Smooth muscle cell (in vitro differentiated cells): Measurements from ENCODE around the gene COL4A4. TPM values are rescaled to one million over a fixed set of nuclear protein-coding genes. Genes with fewer than 3 reads are reported as not detected.

ENCODE experiments used
- DNase-seq: peaks from one replicate; lab custom pipeline; 2025; ENCODE audit not compliant: unreplicated experiment; lab: John Stamatoyannopoulos, UW
- H2AFZ ChIP-seq: fragments of 200-600 bp; sonication (generic); 2 replicates; pipeline ENCODE4 v1.6.0; 2016; ENCODE audit warnings: antibody characterized with exemption, low read depth, mild to moderate bottlenecking
- H3F3A ChIP-seq: fragments of 200-600 bp; sonication (generic); 2 replicates; pipeline ENCODE4 v1.6.0; 2017; ENCODE audit warnings: antibody characterized with exemption, low read depth
- H3K27ac ChIP-seq: fragments of 200-600 bp; sonication (generic); 2 replicates; pipeline ENCODE4 v1.5.1; 2016; ENCODE audit warnings: low read depth, mild to moderate bottlenecking
- H3K27me3 ChIP-seq: fragments of 200-600 bp; sonication (generic); 2 replicates; pipeline ENCODE4 v1.6.1; 2016; ENCODE audit warnings: low read depth, mild to moderate bottlenecking
- H3K36me3 ChIP-seq: fragments of 200-600 bp; sonication (generic); 2 replicates; pipeline ENCODE4 v1.5.1; 2016; ENCODE audit warnings: low read depth
- H3K4me1 ChIP-seq: fragments of 200-600 bp; sonication (generic); 2 replicates; pipeline ENCODE4 v1.5.1; 2016; ENCODE audit warnings: low read depth
- H3K4me2 ChIP-seq: fragments of 200-600 bp; sonication (generic); 2 replicates; pipeline ENCODE4 v1.6.0; 2016; ENCODE audit warnings: mild to moderate bottlenecking
- H3K4me3 ChIP-seq: fragments of 200-600 bp; sonication (generic); 2 replicates; pipeline ENCODE4 v1.5.1; 2016; ENCODE audit warnings: mild to moderate bottlenecking
- H3K79me2 ChIP-seq: fragments of 200-600 bp; sonication (generic); 2 replicates; pipeline ENCODE4 v1.6.0; 2016; ENCODE audit warnings: low read depth, mild to moderate bottlenecking
- H3K9ac ChIP-seq: fragments of 200-600 bp; sonication (generic); 2 replicates; pipeline ENCODE4 v1.6.0; 2016; ENCODE audit warnings: low read depth
- H3K9me3 ChIP-seq: fragments of 200-600 bp; sonication (generic); replicated peaks from 2 replicates; pipeline ENCODE4 v1.5.1; 2016; ENCODE audit warnings: low read depth
- H4K20me1 ChIP-seq: fragments of 200-600 bp; sonication (generic); 2 replicates; pipeline ENCODE4 v1.6.0; 2016; ENCODE audit warnings: low read depth
- CTCF ChIP-seq: fragments of 200-600 bp; sonication (generic); IDR thresholded peaks from 2 replicates; pipeline ENCODE4 v1.5.1; 2017; ENCODE audit warnings: borderline replicate concordance, mild to moderate bottlenecking, antibody characterized with exemption; ENCODE audit not compliant: insufficient read depth, poor library complexity, severe bottlenecking
- WGBS: methylation state at CpG from one replicate; pipeline ENCODE4 v1.1.7; 2016; ENCODE audit warnings: low lambda C conversion rate; 5-methylcytosine and 5-hydroxymethylcytosine counted together
- polyA plus RNA-seq: library from polyadenylated mRNA; unstranded; fragments of >200 nt; fragmentation: Nextera tagmentation; extraction: Ambion mirVana; gene quantifications from 2 replicates; pipeline ENCODE4 v1.2.1, GENCODE V29; 2016
- total RNA-seq: library from RNA; depleted of rRNA; stranded (reverse); fragments of >200 nt; gene quantifications from 2 replicates; pipeline ENCODE4 v1.2.3, GENCODE V29; 2014

COL4A4 gene
- total and polyA plus RNA-seq, 2 experiments from 2014 or later, result under 0.01 to 0.05 TPM

GRCh38 chr2:227205701-227206100 lies 41.7 kb upstream of the COL4A4 start:
- peaks cover 18% of the 10 kb centered on the region for H3K4me1 ChIP-seq
- H4K20me1 ChIP-seq, result no peaks in the 10 kb centered on the region
- TF ChIP-seq CTCF, result no peak
- no peaks in the 10 kb centered on the region for H3F3A ChIP-seq
- no peak overlapping the region for H2AFZ ChIP-seq
- H3K27me3 ChIP-seq, result no peaks in the 10 kb centered on the region
- DNase-seq, result no peak
- no peaks in the 10 kb centered on the region for H3K79me2 ChIP-seq
- no peak overlapping the region for H3K4me2 ChIP-seq
- no peak overlapping the region for H3K4me3 ChIP-seq
- no peaks in the 10 kb centered on the region for H3K9me3 ChIP-seq
- 77% methylated on average over 4 of the region's 4 CpGs for WGBS
- H3K27ac ChIP-seq, result no peak overlapping the region
- H3K36me3 ChIP-seq, result no peaks in the 10 kb centered on the region
- H3K9ac ChIP-seq, result no peak overlapping the region

GRCh38 chr2:227204452-227204851 lies 40.4 kb upstream of the COL4A4 start:
- Histone ChIP-seq H3K4me3 (no peak overlapping the region), H3K79me2 (no peaks in the 10 kb centered on the region), H2AFZ (no peak overlapping the region), H3K27me3 (no peaks in the 10 kb centered on the region), H3K27ac (no peak overlapping the region), H3F3A (no peaks in the 10 kb centered on the region), H3K4me1 (peaks cover 18% of the 10 kb centered on the region), H4K20me1 (no peaks in the 10 kb centered on the region), H3K36me3 (no peaks in the 10 kb centered on the region), H3K9me3 (no peaks in the 10 kb centered on the region), H3K4me2 (no peak overlapping the region), H3K9ac (no peak overlapping the region)
- DNase-seq, result no peak
- 82% methylated on average over 4 of the region's 4 CpGs for WGBS
- TF ChIP-seq CTCF, result no peak

GRCh38 chr2:227201771-227202170 lies 37.8 kb upstream of the COL4A4 start:
- H4K20me1 ChIP-seq, result no peaks in the 10 kb centered on the region
- peaks cover 18% of the 10 kb centered on the region for H3K4me1 ChIP-seq
- H2AFZ ChIP-seq, result no peak overlapping the region
- TF ChIP-seq CTCF, result no peak
- H3K9ac ChIP-seq, result no peak overlapping the region
- no peaks in the 10 kb centered on the region for H3K27me3 ChIP-seq
- 96% methylated on average over 2 of the region's 2 CpGs for WGBS
- H3K4me3 ChIP-seq, result no peak overlapping the region
- no peaks in the 10 kb centered on the region for H3K79me2 ChIP-seq
- H3K4me2 ChIP-seq, result no peak overlapping the region
- no peaks in the 10 kb centered on the region for H3K36me3 ChIP-seq
- no peaks in the 10 kb centered on the region for H3K9me3 ChIP-seq
- no peaks in the 10 kb centered on the region for H3F3A ChIP-seq
- H3K27ac ChIP-seq, result no peak overlapping the region
- DNase-seq, result no peak

GRCh38 chr2:227198866-227199265 lies 34.9 kb upstream of the COL4A4 start:
- H3K4me2 ChIP-seq, result no peak overlapping the region

More at GRCh38 chr2:227198866-227199265, 34.9 kb upstream of the COL4A4 start:
- no peaks in the 10 kb centered on the region for H4K20me1 ChIP-seq
- no peak for DNase-seq
- no peak overlapping the region for H2AFZ ChIP-seq
- no peaks in the 10 kb centered on the region for H3K36me3 ChIP-seq
- H3K4me3 ChIP-seq, result no peak overlapping the region
- no peaks in the 10 kb centered on the region for H3K27me3 ChIP-seq
- no peaks in the 10 kb centered on the region for H3K79me2 ChIP-seq
- 82% methylated on average over 3 of the region's 3 CpGs for WGBS
- TF ChIP-seq CTCF, result no peak
- no peak overlapping the region for H3K27ac ChIP-seq
- H3F3A ChIP-seq, result no peaks in the 10 kb centered on the region
- H3K9me3 ChIP-seq, result no peaks in the 10 kb centered on the region
- H3K9ac ChIP-seq, result no peak overlapping the region
- peaks cover 3% of the 10 kb centered on the region for H3K4me1 ChIP-seq
